ENCODE measurements around the gene TIFAB. TPM values are rescaled to one million over a fixed set of nuclear protein-coding genes. Genes with fewer than 3 reads are reported as not detected.

TIFAB gene
- total and polyA plus RNA-seq, 5 donors from 2014 or later: not detected

DNA sequence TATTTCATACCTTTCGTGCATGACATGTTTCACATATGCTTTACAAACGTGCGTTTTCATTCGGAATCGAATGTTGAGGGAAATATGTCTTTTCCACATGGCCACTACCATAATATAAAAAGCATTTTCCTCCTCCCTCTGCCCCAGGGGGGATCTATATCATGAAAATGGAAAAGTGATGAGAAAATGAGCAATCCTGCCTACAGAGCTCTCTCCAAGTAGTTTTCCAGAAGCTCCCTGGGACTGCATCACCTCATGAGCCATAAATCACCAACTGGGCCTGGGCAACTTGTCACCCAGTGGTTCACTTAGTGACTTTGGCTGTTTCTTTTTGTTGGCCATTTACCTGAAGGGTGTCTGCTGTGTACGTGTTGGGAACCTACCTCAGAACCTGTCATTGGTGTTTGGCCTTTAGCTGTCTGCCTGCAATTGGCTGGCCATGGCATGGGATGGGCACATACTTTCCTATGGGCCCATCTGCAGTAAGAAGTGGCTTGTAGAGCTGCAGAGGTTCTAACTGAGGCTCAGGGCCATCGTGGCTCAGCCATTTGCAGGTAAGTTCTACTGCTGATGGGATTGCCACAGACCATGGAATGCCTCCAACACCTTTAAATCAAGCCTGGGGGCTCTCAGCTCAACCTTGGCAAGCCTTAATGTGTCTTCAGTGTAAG is 9.5 kb upstream of the TIFAB start:
- Mint-ChIP-seq H3K4me1 (peaks cover 0 to 11% (median 1%) of the 10 kb centered on the region in 4 donors), H3K4me3 (no peak overlapping the region), H3K27ac (peak overlapping the region in 1 of 3 donors; percentile 28), H3K9me3 (peaks cover 0 to 1% (median 0%) of the 10 kb centered on the region in 7 donors), H3K36me3 (no peaks in the 10 kb centered on the region), H3K27me3 (peaks cover 33% of the 10 kb centered on the region)
- Histone ChIP-seq H3K27me3 (ENCODE audit: control insufficient read depth, insufficient read depth, low read length) (no peaks in the 10 kb centered on the region), H3K4me1 (ENCODE audit: control insufficient read depth, insufficient read depth, low read length, poor library complexity, severe bottlenecking) (peaks cover 6% of the 10 kb centered on the region), H3K36me3 (ENCODE audit: control insufficient read depth, insufficient read depth, low read length) (no peaks in the 10 kb centered on the region), H3K27ac (ENCODE audit: insufficient read depth, low read length, poor library complexity, severe bottlenecking) (no peak overlapping the region), H3K9me3 (ENCODE audit: control insufficient read depth in 2 of 2, low read length in 2 of 2) (no peaks in the 10 kb centered on the region), H3K4me3 (ENCODE audit: low read depth, low read length) (no peak overlapping the region)
- DNase-seq (no peak), ATAC-seq (ENCODE audit: low read depth in 2 of 2) (no peak)

- Mint-ChIP-seq H3K27me3 (peaks cover 30% of the 10 kb centered on the region), H3K27ac (no peak overlapping the region)
- H3K27me3 ChIP-seq (ENCODE audit: control insufficient read depth, insufficient read depth, low read length): no peaks in the 10 kb centered on the region
Measured at GRCh38 chr5:135460246-135461033, 8.3 kb upstream of the TIFAB start.

DNA sequence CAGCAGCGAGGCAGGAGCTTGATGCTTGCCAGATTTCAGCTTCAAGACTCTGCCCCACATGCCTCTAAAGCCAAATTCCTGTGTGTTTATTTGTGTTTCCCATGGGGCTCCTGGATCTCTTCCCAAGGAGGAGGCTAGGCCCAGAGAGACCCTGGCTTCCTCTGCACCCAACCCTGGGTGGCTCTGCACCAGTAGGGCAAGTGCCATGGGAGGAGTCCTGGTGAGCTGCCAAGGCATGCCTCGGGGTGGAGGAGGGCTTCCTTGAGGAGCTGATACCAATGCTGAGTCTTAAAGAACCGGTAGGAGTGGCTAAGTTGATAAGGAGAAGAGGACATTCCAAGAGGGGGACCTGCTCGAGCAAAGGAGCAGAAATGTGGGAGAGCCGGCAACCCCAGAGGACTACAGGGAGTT is 6.8 kb upstream of the TIFAB start:
- H3K27me3 ChIP-seq (ENCODE audit: control insufficient read depth, insufficient read depth, low read length): no peaks in the 10 kb centered on the region
- H3K4me3 ChIP-seq (ENCODE audit: low read depth, low read length): no peak overlapping the region
- H3K4me3 Mint-ChIP-seq: no peak overlapping the region
- no peaks in the 10 kb centered on the region for H3K9me3 ChIP-seq (ENCODE audit: control insufficient read depth in 2 of 2, low read length in 2 of 2)
- H3K27me3 Mint-ChIP-seq: peaks cover 33% of the 10 kb centered on the region
- no peaks in the 10 kb centered on the region for H3K36me3 Mint-ChIP-seq
- ATAC-seq (ENCODE audit: low read depth in 2 of 2) (no peak), DNase-seq (no peak)
- H3K27ac Mint-ChIP-seq: no peak overlapping the region
- H3K4me1 ChIP-seq (ENCODE audit: control insufficient read depth, insufficient read depth, low read length, poor library complexity, severe bottlenecking): no peaks in the 10 kb centered on the region
- peaks cover 0 to 1% (median 0%) of the 10 kb centered on the region in 7 donors for H3K9me3 Mint-ChIP-seq
- H3K36me3 ChIP-seq (ENCODE audit: control insufficient read depth, insufficient read depth, low read length): no peaks in the 10 kb centered on the region
- H3K4me1 Mint-ChIP-seq: peaks cover 0 to 4% (median 0%) of the 10 kb centered on the region in 4 donors
- no peak overlapping the region for H3K27ac ChIP-seq (ENCODE audit: insufficient read depth, low read length, poor library complexity, severe bottlenecking)

More at GRCh38 chr5:135460246-135461033, 8.3 kb upstream of the TIFAB start:
- Histone ChIP-seq H3K4me3 (ENCODE audit: low read depth, low read length) (no peak overlapping the region), H3K27ac (ENCODE audit: insufficient read depth, low read length, poor library complexity, severe bottlenecking) (no peak overlapping the region), H3K36me3 (ENCODE audit: control insufficient read depth, insufficient read depth, low read length) (no peaks in the 10 kb centered on the region), H3K4me1 (ENCODE audit: control insufficient read depth, insufficient read depth, low read length, poor library complexity, severe bottlenecking) (no peaks in the 10 kb centered on the region), H3K9me3 (ENCODE audit: control insufficient read depth in 2 of 2, low read length in 2 of 2) (no peaks in the 10 kb centered on the region)
- H3K4me3 Mint-ChIP-seq: no peak overlapping the region
- peaks cover 0 to 6% (median 0%) of the 10 kb centered on the region in 4 donors for H3K4me1 Mint-ChIP-seq
- DNase-seq (no peak), ATAC-seq (ENCODE audit: low read depth in 2 of 2) (no peak)
- peaks cover 0 to 1% (median 0%) of the 10 kb centered on the region in 7 donors for H3K9me3 Mint-ChIP-seq
- H3K36me3 Mint-ChIP-seq: no peaks in the 10 kb centered on the region

GRCh38 chr5:135458356-135458755 is 6.2 kb upstream of the TIFAB start:
- no peaks in the 10 kb centered on the region for H3K4me1 ChIP-seq (ENCODE audit: control insufficient read depth, insufficient read depth, low read length, poor library complexity, severe bottlenecking)
- Mint-ChIP-seq H3K4me3 (no peak overlapping the region), H3K27me3 (peaks cover 31% of the 10 kb centered on the region), H3K9me3 (peaks cover 0 to 1% (median 0%) of the 10 kb centered on the region in 7 donors), H3K27ac (no peak overlapping the region), H3K36me3 (no peaks in the 10 kb centered on the region), H3K4me1 (peaks cover 0 to 4% (median 0%) of the 10 kb centered on the region in 4 donors)
- no peak for DNase-seq
- ATAC-seq (ENCODE audit: low read depth in 2 of 2): no peak
- no peaks in the 10 kb centered on the region for H3K36me3 ChIP-seq (ENCODE audit: control insufficient read depth, insufficient read depth, low read length)
- H3K4me3 ChIP-seq (ENCODE audit: low read depth, low read length): no peak overlapping the region
- no peak overlapping the region for H3K27ac ChIP-seq (ENCODE audit: insufficient read depth, low read length, poor library complexity, severe bottlenecking)
- H3K9me3 ChIP-seq (ENCODE audit: control insufficient read depth in 2 of 2, low read length in 2 of 2): no peaks in the 10 kb centered on the region
- H3K27me3 ChIP-seq (ENCODE audit: control insufficient read depth, insufficient read depth, low read length): no peaks in the 10 kb centered on the region

DNA sequence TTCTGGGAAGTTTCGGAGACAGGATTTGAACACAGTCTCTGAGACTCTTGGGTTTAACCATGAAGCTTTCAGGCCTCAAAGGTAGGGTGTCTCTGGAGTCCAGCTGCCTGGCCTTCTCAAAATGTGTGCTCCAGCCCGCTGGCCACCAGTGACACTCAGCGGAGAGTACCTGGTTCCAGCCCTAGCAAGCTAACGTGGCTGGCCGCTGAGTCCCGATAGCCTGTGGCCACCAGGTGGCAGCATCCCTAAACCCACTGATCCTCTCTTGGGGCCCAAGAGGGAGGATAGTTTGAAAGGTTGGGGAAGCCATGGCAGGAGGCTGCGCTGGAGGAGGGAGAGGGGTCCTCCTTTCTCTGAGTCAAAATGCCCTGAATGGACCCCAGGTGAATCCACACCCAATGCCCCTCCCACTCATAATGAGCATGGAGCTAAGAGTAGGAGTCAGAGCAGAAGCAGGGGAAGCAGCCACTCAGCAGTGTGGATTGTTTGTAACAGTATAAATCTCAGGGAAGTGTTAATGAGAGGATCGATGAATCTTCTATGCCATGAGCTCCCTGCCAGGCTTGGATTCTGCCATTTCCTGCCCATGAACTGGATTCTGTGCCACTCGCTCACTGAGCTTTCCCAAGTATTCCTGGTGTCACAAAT is 5.4 kb upstream of the TIFAB start:
- H3K27ac Mint-ChIP-seq: no peak overlapping the region
- H3K27me3 Mint-ChIP-seq: peaks cover 36% of the 10 kb centered on the region
- no peaks in the 10 kb centered on the region for H3K4me1 ChIP-seq (ENCODE audit: control insufficient read depth, insufficient read depth, low read length, poor library complexity, severe bottlenecking)
- H3K36me3 ChIP-seq (ENCODE audit: control insufficient read depth, insufficient read depth, low read length): no peaks in the 10 kb centered on the region
- peaks cover 0 to 3% (median 0%) of the 10 kb centered on the region in 4 donors for H3K4me1 Mint-ChIP-seq
- ATAC-seq (ENCODE audit: low read depth in 2 of 2) (peak in 1 of 2 donors; percentile 41), DNase-seq (peak in 2 of 3 donors; percentile 34 to 60)
- no peak overlapping the region for H3K27ac ChIP-seq (ENCODE audit: insufficient read depth, low read length, poor library complexity, severe bottlenecking)
- no peak overlapping the region for H3K4me3 ChIP-seq (ENCODE audit: low read depth, low read length)
- H3K27me3 ChIP-seq (ENCODE audit: control insufficient read depth, insufficient read depth, low read length): no peaks in the 10 kb centered on the region
- H3K9me3 ChIP-seq (ENCODE audit: control insufficient read depth in 2 of 2, low read length in 2 of 2): no peaks in the 10 kb centered on the region
- no peak overlapping the region for H3K4me3 Mint-ChIP-seq
- H3K9me3 Mint-ChIP-seq: peaks cover 0 to 1% (median 0%) of the 10 kb centered on the region in 7 donors
- no peaks in the 10 kb centered on the region for H3K36me3 Mint-ChIP-seq

- H3K36me3 Mint-ChIP-seq: no peaks in the 10 kb centered on the region
- H3K4me3 Mint-ChIP-seq: no peak overlapping the region
- H3K9me3 ChIP-seq (ENCODE audit: control insufficient read depth in 2 of 2, low read length in 2 of 2): no peaks in the 10 kb centered on the region
- no peak overlapping the region for H3K27ac ChIP-seq (ENCODE audit: insufficient read depth, low read length, poor library complexity, severe bottlenecking)
- no peaks in the 10 kb centered on the region for H3K4me1 Mint-ChIP-seq
- no peaks in the 10 kb centered on the region for H3K4me1 ChIP-seq (ENCODE audit: control insufficient read depth, insufficient read depth, low read length, poor library complexity, severe bottlenecking)
- no peak overlapping the region for H3K4me3 ChIP-seq (ENCODE audit: low read depth, low read length)
- peaks cover 0 to 1% (median 0%) of the 10 kb centered on the region in 7 donors for H3K9me3 Mint-ChIP-seq
- no peak overlapping the region for H3K27ac Mint-ChIP-seq
- no peaks in the 10 kb centered on the region for H3K36me3 ChIP-seq (ENCODE audit: control insufficient read depth, insufficient read depth, low read length)
- DNase-seq: no peak
- no peaks in the 10 kb centered on the region for H3K27me3 ChIP-seq (ENCODE audit: control insufficient read depth, insufficient read depth, low read length)
- peaks cover 35% of the 10 kb centered on the region for H3K27me3 Mint-ChIP-seq
- peak; percentile 23 to 48 for ATAC-seq (ENCODE audit: low read depth in 2 of 2)
Measured at GRCh38 chr5:135456238-135457099, 4.3 kb upstream of the TIFAB start.

DNA sequence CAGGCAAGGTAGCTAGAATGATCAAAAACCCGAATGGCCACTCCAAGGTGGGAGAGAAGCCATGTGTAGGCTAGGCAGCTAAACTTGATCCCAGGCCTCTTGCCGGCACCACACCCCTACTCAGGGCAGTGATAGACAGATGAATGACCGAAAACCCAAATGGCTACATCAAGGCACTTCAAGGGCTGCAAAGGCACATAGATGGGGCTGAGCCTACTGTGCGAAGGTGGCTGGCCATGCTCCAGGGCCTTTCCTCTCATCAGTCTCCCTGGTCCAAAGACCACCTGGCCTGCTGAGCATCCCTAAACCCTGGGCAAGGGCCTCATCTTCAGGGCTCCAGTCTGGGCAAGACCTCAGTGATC is 3.7 kb upstream of the TIFAB start:
- H3K27ac Mint-ChIP-seq: no peak overlapping the region
- Histone ChIP-seq H3K27ac (ENCODE audit: insufficient read depth, low read length, poor library complexity, severe bottlenecking) (no peak overlapping the region), H3K4me3 (ENCODE audit: low read depth, low read length) (no peak overlapping the region), H3K4me1 (ENCODE audit: control insufficient read depth, insufficient read depth, low read length, poor library complexity, severe bottlenecking) (no peaks in the 10 kb centered on the region), H3K36me3 (ENCODE audit: control insufficient read depth, insufficient read depth, low read length) (no peaks in the 10 kb centered on the region), H3K9me3 (ENCODE audit: control insufficient read depth in 2 of 2, low read length in 2 of 2) (no peaks in the 10 kb centered on the region), H3K27me3 (ENCODE audit: control insufficient read depth, insufficient read depth, low read length) (no peaks in the 10 kb centered on the region)
- H3K36me3 Mint-ChIP-seq: no peaks in the 10 kb centered on the region
- DNase-seq: no peak
- no peaks in the 10 kb centered on the region for H3K4me1 Mint-ChIP-seq
- ATAC-seq (ENCODE audit: low read depth in 2 of 2): no peak
- H3K9me3 Mint-ChIP-seq: peaks cover 0 to 1% (median 0%) of the 10 kb centered on the region in 7 donors
- H3K4me3 Mint-ChIP-seq: no peak overlapping the region
- peaks cover 30% of the 10 kb centered on the region for H3K27me3 Mint-ChIP-seq
